Placental pericyte (primary cell): ENCODE measurements around the gene ZSCAN18. TPM values are rescaled to one million over a fixed set of nuclear protein-coding genes. Genes with fewer than 3 reads are reported as not detected.

ENCODE experiments used
- total RNA-seq: library from RNA; depleted of rRNA; stranded (reverse); fragments of >200 nt; gene quantifications from 2 replicates; pipeline ENCODE4 v1.2.3, GENCODE V29; 2012

The ZSCAN18 gene, protein sequence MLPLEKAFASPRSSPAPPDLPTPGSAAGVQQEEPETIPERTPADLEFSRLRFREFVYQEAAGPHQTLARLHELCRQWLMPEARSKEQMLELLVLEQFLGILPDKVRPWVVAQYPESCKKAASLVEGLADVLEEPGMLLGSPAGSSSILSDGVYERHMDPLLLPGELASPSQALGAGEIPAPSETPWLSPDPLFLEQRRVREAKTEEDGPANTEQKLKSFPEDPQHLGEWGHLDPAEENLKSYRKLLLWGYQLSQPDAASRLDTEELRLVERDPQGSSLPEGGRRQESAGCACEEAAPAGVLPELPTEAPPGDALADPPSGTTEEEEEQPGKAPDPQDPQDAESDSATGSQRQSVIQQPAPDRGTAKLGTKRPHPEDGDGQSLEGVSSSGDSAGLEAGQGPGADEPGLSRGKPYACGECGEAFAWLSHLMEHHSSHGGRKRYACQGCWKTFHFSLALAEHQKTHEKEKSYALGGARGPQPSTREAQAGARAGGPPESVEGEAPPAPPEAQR
- 19.3 and 29.3 TPM in 2 replicates for total RNA-seq

GRCh38 chr19:58097781-58098681, at the start of gene ZSCAN18:
Gene ZSCAN18 (minus strand): TSS chr19:58098231. CDS start chr19:58090267, 7,964 bp downstream.

GRCh38 chr19:58059003-58059670, 38.9 kb downstream of the ZSCAN18 start, which contains the start of gene ZNF135:
Gene ZNF135 (plus strand): TSS chr19:58059282. CDS start chr19:58060003, 721 bp downstream.

Other genes with a start within 250 kb of the ZSCAN18 start
- gene ZNF587, start 248.4 kb downstream of the ZSCAN18 start, total RNA-seq = 34.1 and 37.8 TPM in 2 replicates
- gene ZNF814, start 209.2 kb downstream of the ZSCAN18 start, total RNA-seq = 7.0 and 13.9 TPM in 2 replicates
- gene ZNF417, start 181.6 kb downstream of the ZSCAN18 start, total RNA-seq = 13.3 and 17.9 TPM in 2 replicates
- 3.1 and 4.0 TPM in 2 replicates for gene ZNF418, start 162.8 kb downstream of the ZSCAN18 start, total RNA-seq
- 4.8 and 5.0 TPM in 2 replicates for gene ZNF256, start 150.5 kb downstream of the ZSCAN18 start, total RNA-seq
- gene C19orf18, start 123.7 kb downstream of the ZSCAN18 start, total RNA-seq = 0.14 and 0.44 TPM in 2 replicates
- gene ZNF606, start 95.4 kb downstream of the ZSCAN18 start, total RNA-seq = 14.2 and 18.4 TPM in 2 replicates
- gene ZSCAN1, start 64.2 kb downstream of the ZSCAN18 start, total RNA-seq = not detected in 2 replicates
- gene ZNF135, start 38.9 kb downstream of the ZSCAN18 start, total RNA-seq = 2.7 and 3.9 TPM in 2 replicates
- 11.4 and 12.6 TPM in 2 replicates for gene ZNF329, start 52.6 kb upstream of the ZSCAN18 start, total RNA-seq
- gene ZNF274, start 84.8 kb upstream of the ZSCAN18 start, total RNA-seq = 20.8 and 22.8 TPM in 2 replicates
- gene ZNF544, start 130.7 kb upstream of the ZSCAN18 start, total RNA-seq = 35.5 and 45.0 TPM in 2 replicates
- 4.2 and 7.6 TPM in 2 replicates for gene ZNF8, start 180.7 kb upstream of the ZSCAN18 start, total RNA-seq
- 40.5 and 45.0 TPM in 2 replicates for gene ERVK3-1, start 207.1 kb upstream of the ZSCAN18 start, total RNA-seq
- 3.3 and 5.4 TPM in 2 replicates for gene ZSCAN22, start 228.8 kb upstream of the ZSCAN18 start, total RNA-seq